ENCODE measurements around the gene SARS2. TPM values are rescaled to one million over a fixed set of nuclear protein-coding genes. Genes with fewer than 3 reads are reported as not detected.

The SARS2 gene
- total RNA-seq, 4 donors from 2014 or later: 26.6 to 52.0 (median 37.8) TPM

GRCh38 chr19:38893341-38893771, 37.2 kb downstream of the SARS2 start:
- H3K4me1 ChIP-seq: peaks cover 20 to 29% of the 10 kb centered on the region in 2 donors
- TF ChIP-seq POLR2A (IDR thresholded peaks at IDR 0.05) (no peak), CTCF (IDR thresholded peaks at IDR 0.05) (no peak)

DNA sequence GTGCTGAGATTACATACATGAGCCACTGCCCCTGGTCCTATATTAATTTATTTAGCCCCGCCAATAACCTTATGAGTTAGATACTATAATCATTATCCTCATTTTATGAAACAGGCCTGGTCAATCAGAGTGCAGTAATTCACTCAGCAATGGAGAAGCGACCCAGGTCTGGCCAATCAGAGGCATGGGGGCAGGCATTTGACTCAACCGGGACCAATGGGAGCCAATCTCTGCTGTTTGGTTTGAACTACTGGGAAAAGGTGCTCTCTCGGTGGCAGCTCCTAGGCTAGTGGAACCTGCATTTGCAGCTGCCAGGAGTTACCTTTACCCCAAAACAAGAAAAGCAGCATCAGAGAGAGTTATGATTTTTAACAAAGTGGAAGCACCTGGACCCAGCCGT, 37.7 kb downstream of the SARS2 start:
- H3K27ac ChIP-seq: peak overlapping the region; percentile 56 to 77 (median 60)
- no peak overlapping the region for H3K4me3 ChIP-seq (replicated peaks in 1 of 3)
- no peaks in the 10 kb centered on the region for H3K27me3 ChIP-seq
- 58 to 61% methylated on average over 5 of the region's 5 CpGs for WGBS, 2 donors
- no peak for DNase-seq
- no peaks in the 10 kb centered on the region for H3K9me3 ChIP-seq
- peaks cover 16 to 24% of the 10 kb centered on the region in 2 donors for H3K4me1 ChIP-seq
- peaks cover 16% of the 10 kb centered on the region in 2 donors for H3K36me3 ChIP-seq
- intact Hi-C loops (cut with DNase I): no loop called here
- TF ChIP-seq POLR2A (IDR thresholded peaks at IDR 0.05) (no peak), CTCF (IDR thresholded peaks at IDR 0.05) (no peak)

More at GRCh38 chr19:38893341-38893771, 37.2 kb downstream of the SARS2 start:
- H3K36me3 ChIP-seq: peaks cover 16% of the 10 kb centered on the region in 2 donors
- no peak overlapping the region for H3K4me3 ChIP-seq (replicated peaks in 1 of 3)
- WGBS, 2 donors: 21 to 28% methylated on average over 10 of the region's 14 CpGs
- H3K9me3 ChIP-seq: no peaks in the 10 kb centered on the region
- H3K27me3 ChIP-seq: no peaks in the 10 kb centered on the region
- intact Hi-C loops (cut with DNase I): no loop called here
- H3K27ac ChIP-seq: peak overlapping the region; percentile 56 to 77 (median 60)
- peak; percentile 81 to 83 for DNase-seq

GRCh38 chr19:38891771-38892170, 38.8 kb downstream of the SARS2 start:
- H3K9me3 ChIP-seq: no peaks in the 10 kb centered on the region
- H3K27me3 ChIP-seq: no peaks in the 10 kb centered on the region
- peaks cover 16% of the 10 kb centered on the region in 2 donors for H3K36me3 ChIP-seq
- TF ChIP-seq CTCF (IDR thresholded peaks at IDR 0.05): no peak
- no peak for TF ChIP-seq POLR2A (IDR thresholded peaks at IDR 0.05)
- 92 to 94% methylated on average over 6 of the region's 6 CpGs for WGBS, 2 donors
- H3K4me3 ChIP-seq (replicated peaks in 1 of 3): no peak overlapping the region
- peaks cover 16 to 19% of the 10 kb centered on the region in 2 donors for H3K4me1 ChIP-seq
- intact Hi-C loops (cut with DNase I): no loop called here
- DNase-seq: no peak
- H3K27ac ChIP-seq: no peak overlapping the region

GRCh38 chr19:38890686-38891085, 39.9 kb downstream of the SARS2 start:
- H3K4me3 ChIP-seq (replicated peaks in 1 of 3): no peak overlapping the region
- no peaks in the 10 kb centered on the region for H3K27me3 ChIP-seq
- intact Hi-C loops (cut with DNase I): no loop called here
- peaks cover 16 to 24% of the 10 kb centered on the region in 2 donors for H3K4me1 ChIP-seq
- no peaks in the 10 kb centered on the region for H3K9me3 ChIP-seq
- TF ChIP-seq POLR2A (IDR thresholded peaks at IDR 0.05) (no peak), CTCF (IDR thresholded peaks at IDR 0.05) (no peak)
- no peak overlapping the region for H3K27ac ChIP-seq
- peaks cover 16% of the 10 kb centered on the region in 2 donors for H3K36me3 ChIP-seq
- DNase-seq: no peak

- H3K4me1 ChIP-seq: peaks cover 16 to 24% of the 10 kb centered on the region in 2 donors
- no peaks in the 10 kb centered on the region for H3K27me3 ChIP-seq
- no peaks in the 10 kb centered on the region for H3K9me3 ChIP-seq
- no peak overlapping the region for H3K4me3 ChIP-seq (replicated peaks in 1 of 3)
- TF ChIP-seq POLR2A (IDR thresholded peaks at IDR 0.05) (no peak), CTCF (IDR thresholded peaks at IDR 0.05) (no peak)
- peaks cover 16% of the 10 kb centered on the region in 2 donors for H3K36me3 ChIP-seq
- 89 to 90% methylated on average over 8 of the region's 8 CpGs for WGBS, 2 donors
- no peak overlapping the region for H3K27ac ChIP-seq
- DNase-seq: no peak
- intact Hi-C loops (cut with DNase I): no loop called here
These were observed 40.8 kb downstream of the SARS2 start for GRCh38 chr19:38889803-38890202.
